ENCODE results near the gene DCLK1. TPM values are rescaled to one million over a fixed set of nuclear protein-coding genes. Genes with fewer than 3 reads are reported as not detected.

Gene DCLK1
- total RNA-seq, 5 donors from 2014 or later (not counting 1 experiment from before 2014, with no cell fraction given): 0.03 to 0.09 TPM; not detected in 3

GRCh38 chr13:35994131-35994966 is 136.8 kb downstream of the DCLK1 start:
- H3K4me3 ChIP-seq (ENCODE audit: control insufficient read depth in 1 of 2, extremely low read depth in 1 of 2, low read length in 1 of 2): no peak overlapping the region
- peaks cover 0 to 2% of the 10 kb centered on the region in 2 experiments for H3K27me3 ChIP-seq (replicated peaks in 1 of 2; ENCODE audit: control insufficient read depth in 2 of 2, extremely low read depth in 1 of 2, insufficient read depth in 2 of 2, low read length in 1 of 2)
- Mint-ChIP-seq H3K4me3 (no peak overlapping the region), H3K4me1 (no peaks in the 10 kb centered on the region), H3K36me3 (no peaks in the 10 kb centered on the region), H3K27me3 (no peaks in the 10 kb centered on the region), H3K27ac (no peak overlapping the region), H3K9me3 (peaks cover 0 to 12% (median 3%) of the 10 kb centered on the region in 3 donors)
- no peaks in the 10 kb centered on the region for H3K36me3 ChIP-seq (ENCODE audit: control insufficient read depth in 2 of 2, extremely low read depth in 1 of 2, insufficient read depth in 1 of 2, low read length in 1 of 2)
- no peak overlapping the region for H3K27ac ChIP-seq (ENCODE audit: low read length)
- H3K4me1 ChIP-seq (ENCODE audit: control insufficient read depth in 1 of 2, extremely low read depth in 1 of 2, insufficient read depth in 2 of 2, low read length in 2 of 2): no peaks in the 10 kb centered on the region
- ChIA-PET POLR2A (interaction anchor here (0.6 kb wide), 3 partner anchors 809 to 1234 kb away, joined by 3 read pairs; no protein-coding TSS in a partner anchor), CTCF (interaction anchor here in 1 of 2 donors (0.5 to 0.6 kb wide), 3 partner anchors 17 to 709 kb away, joined by 3 to 5 read pairs (median 3); no protein-coding TSS in a partner anchor)
- no peaks in the 10 kb centered on the region for H3K9me3 ChIP-seq
- ATAC-seq (replicated peaks in 1 of 4) (no peak), DNase-seq (no peak)
- WGBS (ENCODE audit: insufficient coverage): 68% methylated on average over 4 of the region's 6 CpGs

GRCh38 chr13:35993686-35994085 is 137.5 kb downstream of the DCLK1 start:
- no peaks in the 10 kb centered on the region for H3K4me1 Mint-ChIP-seq
- WGBS (ENCODE audit: insufficient coverage): no CpG with 5 or more reads among the region's 1 CpG
- DNase-seq: no peak
- no peaks in the 10 kb centered on the region for H3K27me3 Mint-ChIP-seq
- ChIA-PET CTCF (interaction anchor here in 1 of 2 donors (0.5 to 0.6 kb wide), 2 partner anchors 231 to 708 kb away, joined by 3 read pairs; no protein-coding TSS in a partner anchor), POLR2A (interaction anchor here (0.6 kb wide), 3 partner anchors 808 to 1234 kb away, joined by 3 read pairs; no protein-coding TSS in a partner anchor)
- no peaks in the 10 kb centered on the region for H3K36me3 ChIP-seq (ENCODE audit: control insufficient read depth in 2 of 2, extremely low read depth in 1 of 2, insufficient read depth in 1 of 2, low read length in 1 of 2)
- H3K9me3 Mint-ChIP-seq: peaks cover 0 to 12% (median 0%) of the 10 kb centered on the region in 3 donors
- no peak overlapping the region for H3K4me3 Mint-ChIP-seq
- H3K27me3 ChIP-seq (replicated peaks in 1 of 2; ENCODE audit: control insufficient read depth in 2 of 2, extremely low read depth in 1 of 2, insufficient read depth in 2 of 2, low read length in 1 of 2): peaks cover 0 to 2% of the 10 kb centered on the region in 2 experiments
- H3K27ac Mint-ChIP-seq: no peak overlapping the region
- no peak overlapping the region for H3K4me3 ChIP-seq (ENCODE audit: control insufficient read depth in 1 of 2, extremely low read depth in 1 of 2, low read length in 1 of 2)
- no peaks in the 10 kb centered on the region for H3K4me1 ChIP-seq (ENCODE audit: control insufficient read depth in 1 of 2, extremely low read depth in 1 of 2, insufficient read depth in 2 of 2, low read length in 2 of 2)
- no peaks in the 10 kb centered on the region for H3K36me3 Mint-ChIP-seq
- ATAC-seq (replicated peaks in 1 of 4): no peak
- H3K27ac ChIP-seq (ENCODE audit: low read length): no peak overlapping the region
- H3K9me3 ChIP-seq: no peaks in the 10 kb centered on the region

DNA sequence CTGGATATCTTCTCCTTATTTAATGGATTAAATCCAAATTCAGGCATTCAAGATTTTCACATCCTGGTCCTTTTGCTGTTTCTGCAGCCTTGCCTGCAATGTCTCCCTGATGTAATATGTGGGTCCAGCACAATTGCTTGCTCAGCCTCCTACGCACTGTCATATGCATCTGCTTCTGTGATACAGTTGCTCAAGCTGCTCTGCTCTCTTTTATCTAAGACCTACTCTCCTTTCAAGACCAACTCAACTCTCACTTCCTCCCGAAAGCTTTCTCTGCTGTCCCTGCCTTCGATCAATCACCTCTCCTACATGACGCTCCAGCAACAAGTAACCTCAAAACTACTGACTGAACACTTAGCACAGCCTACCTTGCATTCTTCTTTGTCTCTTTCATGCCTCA is 138.2 kb downstream of the DCLK1 start:
- Histone ChIP-seq H3K9me3 (no peaks in the 10 kb centered on the region), H3K27ac (ENCODE audit: low read length) (no peak overlapping the region), H3K4me1 (ENCODE audit: control insufficient read depth in 1 of 2, extremely low read depth in 1 of 2, insufficient read depth in 2 of 2, low read length in 2 of 2) (no peaks in the 10 kb centered on the region), H3K4me3 (ENCODE audit: control insufficient read depth in 1 of 2, extremely low read depth in 1 of 2, low read length in 1 of 2) (no peak overlapping the region), H3K27me3 (replicated peaks in 1 of 2; ENCODE audit: control insufficient read depth in 2 of 2, extremely low read depth in 1 of 2, insufficient read depth in 2 of 2, low read length in 1 of 2) (peaks cover 0 to 2% of the 10 kb centered on the region in 2 experiments), H3K36me3 (ENCODE audit: control insufficient read depth in 2 of 2, extremely low read depth in 1 of 2, insufficient read depth in 1 of 2, low read length in 1 of 2) (no peaks in the 10 kb centered on the region)
- no peak for DNase-seq
- ChIA-PET CTCF (no interaction called here), POLR2A (no interaction called here)
- H3K4me3 Mint-ChIP-seq: no peak overlapping the region
- WGBS (ENCODE audit: insufficient coverage): 76% methylated on average over 3 of the region's 4 CpGs
- H3K9me3 Mint-ChIP-seq: peaks cover 0 to 6% (median 0%) of the 10 kb centered on the region in 3 donors
- no peaks in the 10 kb centered on the region for H3K4me1 Mint-ChIP-seq
- ATAC-seq (replicated peaks in 1 of 4): no peak
- no peaks in the 10 kb centered on the region for H3K36me3 Mint-ChIP-seq
- no peaks in the 10 kb centered on the region for H3K27me3 Mint-ChIP-seq
- no peak overlapping the region for H3K27ac Mint-ChIP-seq

GRCh38 chr13:35990196-35990595 is 141.0 kb downstream of the DCLK1 start:
- H3K27ac Mint-ChIP-seq: no peak overlapping the region
- no peak overlapping the region for H3K4me3 ChIP-seq (ENCODE audit: control insufficient read depth in 1 of 2, extremely low read depth in 1 of 2, low read length in 1 of 2)
- no peaks in the 10 kb centered on the region for H3K36me3 Mint-ChIP-seq
- H3K36me3 ChIP-seq (ENCODE audit: control insufficient read depth in 2 of 2, extremely low read depth in 1 of 2, insufficient read depth in 1 of 2, low read length in 1 of 2): no peaks in the 10 kb centered on the region
- H3K27me3 ChIP-seq (replicated peaks in 1 of 2; ENCODE audit: control insufficient read depth in 2 of 2, extremely low read depth in 1 of 2, insufficient read depth in 2 of 2, low read length in 1 of 2): peaks cover 0 to 2% of the 10 kb centered on the region in 2 experiments
- no peaks in the 10 kb centered on the region for H3K4me1 ChIP-seq (ENCODE audit: control insufficient read depth in 1 of 2, extremely low read depth in 1 of 2, insufficient read depth in 2 of 2, low read length in 2 of 2)
- ATAC-seq (replicated peaks in 1 of 4) (no peak), DNase-seq (no peak)
- peaks cover 0 to 8% (median 2%) of the 10 kb centered on the region in 3 donors for H3K9me3 Mint-ChIP-seq
- no peaks in the 10 kb centered on the region for H3K27me3 Mint-ChIP-seq
- ChIA-PET POLR2A (no interaction called here), CTCF (no interaction called here)
- H3K4me3 Mint-ChIP-seq: no peak overlapping the region
- 69% methylated on average over 2 of the region's 3 CpGs for WGBS (ENCODE audit: insufficient coverage)
- no peaks in the 10 kb centered on the region for H3K9me3 ChIP-seq
- no peak overlapping the region for H3K27ac ChIP-seq (ENCODE audit: low read length)
- no peaks in the 10 kb centered on the region for H3K4me1 Mint-ChIP-seq

- POLR2A ChIA-PET: no interaction called here
- CTCF ChIA-PET: no interaction called here
Observed at GRCh38 chr13:35988648-35989081, 142.5 kb downstream of the DCLK1 start.

DNA sequence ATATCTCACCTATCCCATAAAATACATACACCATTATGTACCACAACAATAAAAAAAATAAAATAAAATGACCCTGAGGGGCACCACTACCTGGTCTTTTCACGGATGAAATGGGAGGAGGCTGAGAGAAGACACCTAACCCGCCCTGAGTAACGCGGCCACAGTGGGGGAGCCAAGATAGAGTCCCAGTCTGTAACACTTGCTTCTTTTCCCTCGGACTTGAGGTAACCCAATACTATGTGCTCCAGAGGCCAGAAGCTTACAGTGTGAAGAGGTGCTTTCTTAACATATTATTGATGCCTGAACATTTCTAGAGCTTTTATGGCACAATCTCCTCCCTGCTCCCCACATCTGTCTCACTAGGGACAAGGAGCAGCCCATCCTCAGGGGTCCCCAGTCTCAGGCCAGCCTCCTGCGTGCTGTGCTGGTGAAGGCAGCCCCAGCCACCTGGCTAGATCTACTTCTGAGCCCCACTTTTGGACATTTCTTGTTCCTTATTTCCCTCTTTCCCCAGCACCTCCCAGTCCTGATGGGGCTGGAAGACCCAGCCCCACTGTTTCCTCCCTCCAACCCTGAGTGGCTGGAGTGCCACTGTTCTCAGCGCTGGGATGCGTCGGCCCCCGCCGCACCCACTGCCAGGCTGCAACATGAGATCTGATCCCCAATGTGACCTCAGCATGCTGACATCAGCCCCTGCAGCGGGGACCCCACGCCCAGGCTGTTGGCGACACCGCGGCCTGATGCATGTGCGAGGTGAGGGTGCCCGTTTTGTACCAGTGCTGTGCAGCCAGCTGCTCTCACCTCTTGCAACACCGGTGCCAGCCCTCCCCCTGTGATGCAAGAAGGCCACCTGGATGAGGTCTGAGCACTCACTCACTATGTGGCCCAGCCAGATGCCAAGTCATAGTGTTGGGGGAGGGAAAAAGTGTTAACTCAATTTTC is 143.3 kb downstream of the DCLK1 start:
- H3K9me3 ChIP-seq: no peaks in the 10 kb centered on the region
- no peaks in the 10 kb centered on the region for H3K4me1 Mint-ChIP-seq
- ChIA-PET CTCF (no interaction called here), POLR2A (interaction anchor here in 1 of 2 donors (0.5 kb wide), 1 partner anchor 1108 kb away, joined by 3 read pairs; no protein-coding TSS in a partner anchor)
- H3K27me3 ChIP-seq (replicated peaks in 1 of 2; ENCODE audit: control insufficient read depth in 2 of 2, extremely low read depth in 1 of 2, insufficient read depth in 2 of 2, low read length in 1 of 2): peaks cover 0 to 2% of the 10 kb centered on the region in 2 experiments
- no peak overlapping the region for H3K27ac ChIP-seq (ENCODE audit: low read length)
- H3K27me3 Mint-ChIP-seq: no peaks in the 10 kb centered on the region
- H3K9me3 Mint-ChIP-seq: peaks cover 0 to 8% (median 2%) of the 10 kb centered on the region in 3 donors
- no peak for ATAC-seq (replicated peaks in 1 of 4)
- no peak for DNase-seq
- no peak overlapping the region for H3K4me3 Mint-ChIP-seq
- no peaks in the 10 kb centered on the region for H3K36me3 ChIP-seq (ENCODE audit: control insufficient read depth in 2 of 2, extremely low read depth in 1 of 2, insufficient read depth in 1 of 2, low read length in 1 of 2)
- H3K4me3 ChIP-seq (ENCODE audit: control insufficient read depth in 1 of 2, extremely low read depth in 1 of 2, low read length in 1 of 2): no peak overlapping the region
- H3K4me1 ChIP-seq (ENCODE audit: control insufficient read depth in 1 of 2, extremely low read depth in 1 of 2, insufficient read depth in 2 of 2, low read length in 2 of 2): no peaks in the 10 kb centered on the region
- WGBS (ENCODE audit: insufficient coverage): 62% methylated on average over 16 of the region's 19 CpGs
- H3K27ac Mint-ChIP-seq: no peak overlapping the region
- no peaks in the 10 kb centered on the region for H3K36me3 Mint-ChIP-seq

More at GRCh38 chr13:35988648-35989081, 142.5 kb downstream of the DCLK1 start:
- Histone ChIP-seq H3K4me1 (ENCODE audit: control insufficient read depth in 1 of 2, extremely low read depth in 1 of 2, insufficient read depth in 2 of 2, low read length in 2 of 2) (no peaks in the 10 kb centered on the region), H3K4me3 (ENCODE audit: control insufficient read depth in 1 of 2, extremely low read depth in 1 of 2, low read length in 1 of 2) (no peak overlapping the region), H3K27ac (ENCODE audit: low read length) (no peak overlapping the region), H3K36me3 (ENCODE audit: control insufficient read depth in 2 of 2, extremely low read depth in 1 of 2, insufficient read depth in 1 of 2, low read length in 1 of 2) (no peaks in the 10 kb centered on the region), H3K27me3 (replicated peaks in 1 of 2; ENCODE audit: control insufficient read depth in 2 of 2, extremely low read depth in 1 of 2, insufficient read depth in 2 of 2, low read length in 1 of 2) (peaks cover 0 to 2% of the 10 kb centered on the region in 2 experiments), H3K9me3 (no peaks in the 10 kb centered on the region)
- WGBS (ENCODE audit: insufficient coverage): 67% methylated on average over 1 of the region's 6 CpGs
- no peaks in the 10 kb centered on the region for H3K27me3 Mint-ChIP-seq
- no peaks in the 10 kb centered on the region for H3K4me1 Mint-ChIP-seq
- no peak overlapping the region for H3K27ac Mint-ChIP-seq
- ATAC-seq (replicated peaks in 1 of 4): no peak
- H3K9me3 Mint-ChIP-seq: peaks cover 0 to 8% (median 2%) of the 10 kb centered on the region in 3 donors
- no peak for DNase-seq
- H3K4me3 Mint-ChIP-seq: no peak overlapping the region
- no peaks in the 10 kb centered on the region for H3K36me3 Mint-ChIP-seq
